WTC11 (cell line): Measurements from ENCODE around the gene MGAT3. TPM values are rescaled to one million over a fixed set of nuclear protein-coding genes. Genes with fewer than 3 reads are reported as not detected.

Experiments used
- ATAC-seq: fragments of 200-7000 bp; cut with Tn5 transposase; 2 replicates; pipeline ENCODE4 v1.10.0; 2021; ENCODE audit warnings: mild to moderate bottlenecking, moderate library complexity
- CTCF ChIA-PET: fragments of 300-600 bp; sonication (Branson Sonifier 250); formaldehyde crosslinking; loops from one replicate; lab custom pipeline; 2021; ENCODE audit warnings: antibody characterized with exemption; lab: Charles Lee
- POLR2A ChIA-PET: fragments of 350-600 bp; sonication (Branson Sonifier 250); formaldehyde crosslinking; loops from one replicate; lab custom pipeline; 2021; ENCODE audit warnings: antibody characterized with exemption; lab: Charles Lee
- DNase-seq: peaks from one replicate; pipeline ENCODE4 v3.0.0; 2021; ENCODE audit warnings: low spot score
- H3K27ac Mint-ChIP-seq: 2 replicates; pipeline ENCODE4 v1.8.0; 2021; ENCODE audit warnings: mixed read lengths
- H3K27me3 Mint-ChIP-seq: 2 replicates; pipeline ENCODE4 v1.8.0; 2021; ENCODE audit warnings: low read depth, mild to moderate bottlenecking, moderate library complexity, mixed read lengths
- H3K36me3 Mint-ChIP-seq: 2 replicates; pipeline ENCODE4 v1.8.0; 2021; ENCODE audit warnings: mixed read lengths
- H3K4me1 Mint-ChIP-seq: 2 replicates; pipeline ENCODE4 v1.8.0; 2022; ENCODE audit warnings: mixed read lengths
- H3K4me3 Mint-ChIP-seq: 2 replicates; pipeline ENCODE4 v1.8.0; 2021; ENCODE audit warnings: mild to moderate bottlenecking, moderate library complexity, mixed read lengths
- H3K9me3 Mint-ChIP-seq: 2 replicates; pipeline ENCODE4 v1.8.0; 2021; ENCODE audit warnings: mixed read lengths
- CREB1 ChIP-seq: sonication (generic); formaldehyde crosslinking; IDR thresholded peaks from 2 replicates; pipeline ENCODE4 v1.8.0; 2023; ENCODE audit warnings: mild to moderate bottlenecking, missing genetic modification reagents
- CREM ChIP-seq: sonication (generic); formaldehyde crosslinking; IDR thresholded peaks from 2 replicates; pipeline ENCODE4 v1.8.1; 2022; ENCODE audit warnings: mild to moderate bottlenecking, missing genetic modification reagents, moderate library complexity
- ELF4 ChIP-seq: sonication (generic); formaldehyde crosslinking; IDR thresholded peaks from 2 replicates; pipeline ENCODE4 v1.8.1; 2022; ENCODE audit warnings: low read depth, mild to moderate bottlenecking, moderate library complexity, missing genetic modification reagents
- ERG ChIP-seq: fragments of 250-450 bp; sonication (Bioruptor Pico); IDR thresholded peaks from 2 replicates; pipeline ENCODE4 v1.8.0; 2021; ENCODE audit warnings: mild to moderate bottlenecking
- ESRRA ChIP-seq: sonication (generic); formaldehyde crosslinking; IDR thresholded peaks from 2 replicates; pipeline ENCODE4 v1.8.1; 2022; ENCODE audit warnings: mild to moderate bottlenecking, missing genetic modification reagents, borderline replicate concordance
- ETV6 ChIP-seq: sonication (generic); formaldehyde crosslinking; IDR thresholded peaks from 2 replicates; pipeline ENCODE4 v1.8.1; 2022; ENCODE audit warnings: mild to moderate bottlenecking, missing genetic modification reagents
- FOXK1 ChIP-seq: sonication (generic); formaldehyde crosslinking; IDR thresholded peaks from 2 replicates; pipeline ENCODE4 v1.8.0; 2022; ENCODE audit warnings: mild to moderate bottlenecking, moderate library complexity, missing genetic modification reagents
- FOXP1 ChIP-seq: sonication (generic); formaldehyde crosslinking; IDR thresholded peaks from 2 replicates; pipeline ENCODE4 v1.8.0; 2022; ENCODE audit warnings: missing genetic modification reagents, mild to moderate bottlenecking, moderate library complexity, borderline replicate concordance
- GABPB1 ChIP-seq: sonication (generic); formaldehyde crosslinking; IDR thresholded peaks from 2 replicates; pipeline ENCODE4 v1.8.1; 2023; ENCODE audit warnings: mild to moderate bottlenecking, missing genetic modification reagents
- GTF2I ChIP-seq: fragments of 250-450 bp; sonication (Bioruptor Pico); conservative IDR thresholded peaks from 2 replicates; pipeline ENCODE4 v1.4.0; 2021; ENCODE audit warnings: mild to moderate bottlenecking
- HMGXB4 ChIP-seq: sonication (generic); formaldehyde crosslinking; IDR thresholded peaks from 2 replicates; pipeline ENCODE4 v1.8.1; 2023; ENCODE audit warnings: mild to moderate bottlenecking, moderate library complexity, missing genetic modification reagents
- JAZF1 ChIP-seq: fragments of 250-450 bp; sonication (Bioruptor Pico); IDR thresholded peaks from 2 replicates; pipeline ENCODE4 v1.9.0; 2021; ENCODE audit warnings: moderate library complexity, mild to moderate bottlenecking, inconsistent platforms
- MAX ChIP-seq: sonication (generic); formaldehyde crosslinking; IDR thresholded peaks from 2 replicates; pipeline ENCODE4 v1.8.0; 2022; ENCODE audit warnings: mild to moderate bottlenecking, missing genetic modification reagents
- MYBL2 ChIP-seq: sonication (generic); formaldehyde crosslinking; IDR thresholded peaks from 2 replicates; pipeline ENCODE4 v1.8.1; 2023; ENCODE audit warnings: mild to moderate bottlenecking, moderate library complexity, missing genetic modification reagents
- SOX15 ChIP-seq: fragments of 250-450 bp; sonication (Bioruptor Pico); IDR thresholded peaks from 2 replicates; pipeline ENCODE4 v1.9.0; 2021; ENCODE audit warnings: mild to moderate bottlenecking
- SP1 ChIP-seq: sonication (generic); formaldehyde crosslinking; conservative IDR thresholded peaks from 2 replicates; pipeline ENCODE4 v1.8.1; 2022; ENCODE audit warnings: missing genetic modification reagents
- TEAD1 ChIP-seq: sonication (generic); formaldehyde crosslinking; IDR thresholded peaks from 2 replicates; pipeline ENCODE4 v1.8.0; 2022; ENCODE audit warnings: mild to moderate bottlenecking, missing genetic modification reagents
- ZBTB43 ChIP-seq: sonication (generic); formaldehyde crosslinking; IDR thresholded peaks from 2 replicates; pipeline ENCODE4 v1.8.1; 2023; ENCODE audit warnings: mild to moderate bottlenecking, missing genetic modification reagents
- ZNF232 ChIP-seq: sonication (generic); formaldehyde crosslinking; IDR thresholded peaks from 2 replicates; pipeline ENCODE4 v1.8.0; 2022; ENCODE audit warnings: mild to moderate bottlenecking, missing genetic modification reagents
- ZNF396 ChIP-seq: fragments of 250-450 bp; sonication (Bioruptor Pico); IDR thresholded peaks from 2 replicates; pipeline ENCODE4 v1.8.0; 2021; ENCODE audit warnings: mild to moderate bottlenecking, moderate library complexity, borderline replicate concordance
- ZNF425 ChIP-seq: fragments of 250-450 bp; sonication (Bioruptor Pico); conservative IDR thresholded peaks from 2 replicates; pipeline ENCODE4 v1.9.0; 2021; ENCODE audit warnings: mild to moderate bottlenecking
- total RNA-seq: library from RNA; stranded (reverse); gene quantifications from 3 replicates; pipeline ENCODE4 v1.2.3, GENCODE V29; 2021
- TF ChIP-seq, protein P1 (sequence below): sonication (generic); formaldehyde crosslinking; IDR thresholded peaks from 2 replicates; pipeline ENCODE4 v1.8.1; 2023; ENCODE audit warnings: mild to moderate bottlenecking, missing genetic modification reagents, moderate library complexity
- TF ChIP-seq, protein P2 (sequence below): sonication (generic); formaldehyde crosslinking; IDR thresholded peaks from 2 replicates; pipeline ENCODE4 v1.8.1; 2022; ENCODE audit warnings: low read depth, missing genetic modification reagents, borderline replicate concordance

Gene MGAT3
- total RNA-seq, 1 experiment from 2014 or later, result 11.4 TPM

DNA sequence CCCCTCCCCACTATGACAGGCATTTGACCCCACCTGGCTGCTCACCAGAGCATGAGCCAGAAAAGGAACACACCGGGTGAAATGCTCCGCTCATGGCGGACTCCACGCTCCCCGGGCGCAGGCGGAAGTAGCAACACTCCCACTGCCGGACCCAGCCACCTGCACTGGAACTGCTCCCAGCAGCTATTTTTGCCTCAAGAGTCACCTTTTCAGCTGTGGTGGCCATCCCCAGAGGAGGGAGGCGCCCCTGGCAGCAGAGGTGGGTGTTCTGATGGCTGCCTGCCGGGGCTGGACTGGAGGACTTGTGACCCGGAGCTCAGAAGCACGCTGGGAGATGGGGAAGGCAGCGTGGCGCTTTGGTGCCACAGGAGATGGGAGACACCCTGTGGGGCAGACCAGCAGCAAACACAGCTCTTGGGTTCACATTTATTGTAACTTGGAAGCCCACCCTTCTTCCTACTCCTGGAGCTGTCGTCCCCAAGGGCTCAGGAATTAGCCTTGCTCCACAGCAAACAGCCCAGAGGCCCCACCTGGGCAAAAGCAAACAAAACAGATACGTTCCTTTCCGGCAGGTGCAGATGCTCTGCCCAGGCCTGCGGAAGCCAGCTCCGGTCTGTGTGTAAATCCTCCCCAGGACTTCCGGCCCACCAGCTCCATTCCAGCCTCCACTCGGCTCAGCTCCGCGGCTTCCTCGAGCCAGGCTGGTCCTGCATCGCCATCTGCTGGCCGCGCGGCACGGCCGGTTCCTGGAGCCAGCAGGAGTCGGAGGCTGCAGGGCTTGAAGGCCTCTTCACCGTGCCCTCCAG, 72.1 kb downstream of the MGAT3 start (continued):
- TF ChIP-seq, protein P1, sequence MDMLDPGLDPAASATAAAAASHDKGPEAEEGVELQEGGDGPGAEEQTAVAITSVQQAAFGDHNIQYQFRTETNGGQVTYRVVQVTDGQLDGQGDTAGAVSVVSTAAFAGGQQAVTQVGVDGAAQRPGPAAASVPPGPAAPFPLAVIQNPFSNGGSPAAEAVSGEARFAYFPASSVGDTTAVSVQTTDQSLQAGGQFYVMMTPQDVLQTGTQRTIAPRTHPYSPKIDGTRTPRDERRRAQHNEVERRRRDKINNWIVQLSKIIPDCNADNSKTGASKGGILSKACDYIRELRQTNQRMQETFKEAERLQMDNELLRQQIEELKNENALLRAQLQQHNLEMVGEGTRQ (CRISPR knock-in tag), result peak; percentile 26; the same call in 1 of the 2 replicates
- peak; percentile 71 for TF ChIP-seq MAX (CRISPR knock-in tag)
- peak; percentile 85 for TF ChIP-seq FOXP1 (CRISPR knock-in tag)
- TF ChIP-seq TEAD1, result peak; percentile 89
- no peak for TF ChIP-seq ZNF396 (CRISPR knock-in tag)
- peak; percentile 59; the same call in 1 of the 2 replicates for TF ChIP-seq MYBL2 (CRISPR knock-in tag)
- peak; percentile 89; the same call in 1 of the 2 replicates for TF ChIP-seq ETV6 (CRISPR knock-in tag)
- 0 out of 2 replicates have a peak, but pooled peaks have one; percentile 64 for TF ChIP-seq ESRRA
- TF ChIP-seq CREB1 (CRISPR knock-in tag), result peak; percentile 50; the same call in 1 of the 2 replicates
- peak; percentile 74; the same call in 1 of the 2 replicates for TF ChIP-seq ZBTB43 (CRISPR knock-in tag)
- TF ChIP-seq GABPB1, result peak; percentile 66
- no peak for TF ChIP-seq ERG (CRISPR knock-in tag)
- peak; percentile 50; the same call in 1 of the 2 replicates for TF ChIP-seq FOXK1 (CRISPR knock-in tag)
- TF ChIP-seq SP1 (CRISPR knock-in tag), result peak; percentile 93
- TF ChIP-seq ZNF232 (CRISPR knock-in tag), result peak; percentile 30
- TF ChIP-seq HMGXB4 (CRISPR knock-in tag), result peak; percentile 92; the same call in 1 of the 2 replicates
- no peak for TF ChIP-seq GTF2I

DNA sequence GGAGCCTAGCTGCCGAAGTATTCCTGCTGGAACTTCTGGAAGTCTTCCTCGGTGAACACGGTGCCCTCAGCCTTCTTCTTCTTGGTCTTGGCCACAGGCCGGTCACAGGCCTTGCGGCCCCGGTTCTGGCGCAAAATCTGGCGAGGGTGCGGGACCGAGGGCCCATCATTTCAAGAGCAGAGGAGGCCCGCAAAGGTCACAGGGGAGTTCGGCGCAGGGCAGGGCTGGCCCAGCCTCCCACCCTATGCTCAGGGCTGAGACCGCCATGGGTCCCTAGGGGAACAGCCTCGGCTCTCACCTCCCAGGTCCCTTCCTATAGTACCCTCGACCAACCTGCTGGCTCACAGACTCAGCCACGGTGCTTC, 72.7 kb downstream of the MGAT3 start:
- no peak for DNase-seq
- TF ChIP-seq ZNF425 (CRISPR knock-in tag) (no peak), SOX15 (CRISPR knock-in tag) (no peak), CREM (CRISPR knock-in tag) (peak; percentile 66; the same call in 1 of the 2 replicates), FOXK1 (CRISPR knock-in tag) (0 out of 2 replicates have a peak, but pooled peaks have one; percentile 19), ESRRA (peak; percentile 1; the same call in 1 of the 2 replicates), ELF4 (CRISPR knock-in tag) (no peak), JAZF1 (CRISPR knock-in tag) (no peak)
- TF ChIP-seq, protein P2, sequence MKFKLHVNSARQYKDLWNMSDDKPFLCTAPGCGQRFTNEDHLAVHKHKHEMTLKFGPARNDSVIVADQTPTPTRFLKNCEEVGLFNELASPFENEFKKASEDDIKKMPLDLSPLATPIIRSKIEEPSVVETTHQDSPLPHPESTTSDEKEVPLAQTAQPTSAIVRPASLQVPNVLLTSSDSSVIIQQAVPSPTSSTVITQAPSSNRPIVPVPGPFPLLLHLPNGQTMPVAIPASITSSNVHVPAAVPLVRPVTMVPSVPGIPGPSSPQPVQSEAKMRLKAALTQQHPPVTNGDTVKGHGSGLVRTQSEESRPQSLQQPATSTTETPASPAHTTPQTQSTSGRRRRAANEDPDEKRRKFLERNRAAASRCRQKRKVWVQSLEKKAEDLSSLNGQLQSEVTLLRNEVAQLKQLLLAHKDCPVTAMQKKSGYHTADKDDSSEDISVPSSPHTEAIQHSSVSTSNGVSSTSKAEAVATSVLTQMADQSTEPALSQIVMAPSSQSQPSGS (CRISPR knock-in tag), result no peak

More for the DNA sequence above, 72.7 kb downstream of the MGAT3 start:
- Mint-ChIP-seq H3K4me1 (peaks cover 67% of the 10 kb centered on the region), H3K9me3 (no peaks in the 10 kb centered on the region), H3K36me3 (peaks cover 22% of the 10 kb centered on the region), H3K27me3 (no peaks in the 10 kb centered on the region), H3K27ac (peak overlapping the region; percentile 74; the same call in 1 of the 2 replicates), H3K4me3 (no peak overlapping the region)
- ChIA-PET CTCF (interaction anchor here (0.7 to 2.7 kb wide), 50 partner anchors 9 to 515 kb away, joined by 3 to 54 read pairs (median 5); partner anchors contain the start of genes ATF4, MIEF1, RPL3 and TAB1), POLR2A (interaction anchor here (0.6 to 1.3 kb wide), 5 partner anchors 9 to 654 kb away, joined by 3 to 15 read pairs (median 3); partner anchors contain the start of gene ATF4)
- ATAC-seq, result no peak
